ENCODE data around the gene BTBD8.

DNA sequence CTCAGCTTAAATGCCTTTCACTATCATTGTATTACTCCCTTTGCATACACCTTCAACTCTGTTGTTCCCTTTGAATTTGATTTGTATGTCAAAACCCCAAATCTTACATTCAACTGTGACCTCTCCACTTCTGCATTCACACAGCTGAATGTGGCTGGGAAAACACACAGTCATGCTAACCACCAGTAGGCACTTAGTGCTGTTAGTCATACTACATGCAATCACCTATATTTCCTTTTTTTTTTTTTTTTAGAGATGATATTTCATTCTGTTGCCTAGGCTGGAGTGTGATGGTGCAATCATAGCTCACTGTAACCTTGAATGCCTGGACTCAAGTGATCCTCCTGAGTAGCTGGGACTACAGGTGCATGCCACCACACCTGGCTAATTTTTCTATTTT lies 16.2 kb downstream of the BTBD8 start:
- TF ChIP-seq, protein P1, sequence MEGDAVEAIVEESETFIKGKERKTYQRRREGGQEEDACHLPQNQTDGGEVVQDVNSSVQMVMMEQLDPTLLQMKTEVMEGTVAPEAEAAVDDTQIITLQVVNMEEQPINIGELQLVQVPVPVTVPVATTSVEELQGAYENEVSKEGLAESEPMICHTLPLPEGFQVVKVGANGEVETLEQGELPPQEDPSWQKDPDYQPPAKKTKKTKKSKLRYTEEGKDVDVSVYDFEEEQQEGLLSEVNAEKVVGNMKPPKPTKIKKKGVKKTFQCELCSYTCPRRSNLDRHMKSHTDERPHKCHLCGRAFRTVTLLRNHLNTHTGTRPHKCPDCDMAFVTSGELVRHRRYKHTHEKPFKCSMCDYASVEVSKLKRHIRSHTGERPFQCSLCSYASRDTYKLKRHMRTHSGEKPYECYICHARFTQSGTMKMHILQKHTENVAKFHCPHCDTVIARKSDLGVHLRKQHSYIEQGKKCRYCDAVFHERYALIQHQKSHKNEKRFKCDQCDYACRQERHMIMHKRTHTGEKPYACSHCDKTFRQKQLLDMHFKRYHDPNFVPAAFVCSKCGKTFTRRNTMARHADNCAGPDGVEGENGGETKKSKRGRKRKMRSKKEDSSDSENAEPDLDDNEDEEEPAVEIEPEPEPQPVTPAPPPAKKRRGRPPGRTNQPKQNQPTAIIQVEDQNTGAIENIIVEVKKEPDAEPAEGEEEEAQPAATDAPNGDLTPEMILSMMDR (IDR thresholded peaks at IDR 0.05) = no peak
- TF ChIP-seq, protein P2, sequence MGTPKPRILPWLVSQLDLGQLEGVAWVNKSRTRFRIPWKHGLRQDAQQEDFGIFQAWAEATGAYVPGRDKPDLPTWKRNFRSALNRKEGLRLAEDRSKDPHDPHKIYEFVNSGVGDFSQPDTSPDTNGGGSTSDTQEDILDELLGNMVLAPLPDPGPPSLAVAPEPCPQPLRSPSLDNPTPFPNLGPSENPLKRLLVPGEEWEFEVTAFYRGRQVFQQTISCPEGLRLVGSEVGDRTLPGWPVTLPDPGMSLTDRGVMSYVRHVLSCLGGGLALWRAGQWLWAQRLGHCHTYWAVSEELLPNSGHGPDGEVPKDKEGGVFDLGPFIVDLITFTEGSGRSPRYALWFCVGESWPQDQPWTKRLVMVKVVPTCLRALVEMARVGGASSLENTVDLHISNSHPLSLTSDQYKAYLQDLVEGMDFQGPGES (IDR thresholded peaks at IDR 0.05; ENCODE audit: low read depth, low read length) = no peak
- TF ChIP-seq RCOR1 (IDR thresholded peaks at IDR 0.05; ENCODE audit: low read length) (no peak), TEAD4 (IDR thresholded peaks at IDR 0.05; ENCODE audit: borderline replicate concordance, insufficient read depth) (no peak), POLR2AphosphoS5 (IDR thresholded peaks at IDR 0.05; ENCODE audit: low read depth, low read length) (no peak), RAD21 (IDR thresholded peaks at IDR 0.05; ENCODE audit: low read length) (no peak), FOXM1 (IDR thresholded peaks at IDR 0.05; ENCODE audit: low read depth) (no peak), YY1 (IDR thresholded peaks at IDR 0.05; ENCODE audit: low read depth) (no peak), JUND (IDR thresholded peaks at IDR 0.05) (no peak)
- TF ChIP-seq, protein P3, sequence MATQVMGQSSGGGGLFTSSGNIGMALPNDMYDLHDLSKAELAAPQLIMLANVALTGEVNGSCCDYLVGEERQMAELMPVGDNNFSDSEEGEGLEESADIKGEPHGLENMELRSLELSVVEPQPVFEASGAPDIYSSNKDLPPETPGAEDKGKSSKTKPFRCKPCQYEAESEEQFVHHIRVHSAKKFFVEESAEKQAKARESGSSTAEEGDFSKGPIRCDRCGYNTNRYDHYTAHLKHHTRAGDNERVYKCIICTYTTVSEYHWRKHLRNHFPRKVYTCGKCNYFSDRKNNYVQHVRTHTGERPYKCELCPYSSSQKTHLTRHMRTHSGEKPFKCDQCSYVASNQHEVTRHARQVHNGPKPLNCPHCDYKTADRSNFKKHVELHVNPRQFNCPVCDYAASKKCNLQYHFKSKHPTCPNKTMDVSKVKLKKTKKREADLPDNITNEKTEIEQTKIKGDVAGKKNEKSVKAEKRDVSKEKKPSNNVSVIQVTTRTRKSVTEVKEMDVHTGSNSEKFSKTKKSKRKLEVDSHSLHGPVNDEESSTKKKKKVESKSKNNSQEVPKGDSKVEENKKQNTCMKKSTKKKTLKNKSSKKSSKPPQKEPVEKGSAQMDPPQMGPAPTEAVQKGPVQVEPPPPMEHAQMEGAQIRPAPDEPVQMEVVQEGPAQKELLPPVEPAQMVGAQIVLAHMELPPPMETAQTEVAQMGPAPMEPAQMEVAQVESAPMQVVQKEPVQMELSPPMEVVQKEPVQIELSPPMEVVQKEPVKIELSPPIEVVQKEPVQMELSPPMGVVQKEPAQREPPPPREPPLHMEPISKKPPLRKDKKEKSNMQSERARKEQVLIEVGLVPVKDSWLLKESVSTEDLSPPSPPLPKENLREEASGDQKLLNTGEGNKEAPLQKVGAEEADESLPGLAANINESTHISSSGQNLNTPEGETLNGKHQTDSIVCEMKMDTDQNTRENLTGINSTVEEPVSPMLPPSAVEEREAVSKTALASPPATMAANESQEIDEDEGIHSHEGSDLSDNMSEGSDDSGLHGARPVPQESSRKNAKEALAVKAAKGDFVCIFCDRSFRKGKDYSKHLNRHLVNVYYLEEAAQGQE (IDR thresholded peaks at IDR 0.05; ENCODE audit: low read depth, low read length) = no peak

Data from SK-N-SH (cell line).